HL-60/S4 treated with phorbol 12-myristate 13-acetate at 8.2 ng/mL for 4 days and 3 days (cell line): ENCODE data around the gene LRRN2.

ENCODE experiments used
- in situ Hi-C: fragments of 300-500 bp; cut with MboI; formaldehyde crosslinking; loops from 2 replicates; pipeline ENCODE4 v1.15.0; 2022; ENCODE audit warnings: low sequenced_read_pairs

LRRN2 gene

DNA sequence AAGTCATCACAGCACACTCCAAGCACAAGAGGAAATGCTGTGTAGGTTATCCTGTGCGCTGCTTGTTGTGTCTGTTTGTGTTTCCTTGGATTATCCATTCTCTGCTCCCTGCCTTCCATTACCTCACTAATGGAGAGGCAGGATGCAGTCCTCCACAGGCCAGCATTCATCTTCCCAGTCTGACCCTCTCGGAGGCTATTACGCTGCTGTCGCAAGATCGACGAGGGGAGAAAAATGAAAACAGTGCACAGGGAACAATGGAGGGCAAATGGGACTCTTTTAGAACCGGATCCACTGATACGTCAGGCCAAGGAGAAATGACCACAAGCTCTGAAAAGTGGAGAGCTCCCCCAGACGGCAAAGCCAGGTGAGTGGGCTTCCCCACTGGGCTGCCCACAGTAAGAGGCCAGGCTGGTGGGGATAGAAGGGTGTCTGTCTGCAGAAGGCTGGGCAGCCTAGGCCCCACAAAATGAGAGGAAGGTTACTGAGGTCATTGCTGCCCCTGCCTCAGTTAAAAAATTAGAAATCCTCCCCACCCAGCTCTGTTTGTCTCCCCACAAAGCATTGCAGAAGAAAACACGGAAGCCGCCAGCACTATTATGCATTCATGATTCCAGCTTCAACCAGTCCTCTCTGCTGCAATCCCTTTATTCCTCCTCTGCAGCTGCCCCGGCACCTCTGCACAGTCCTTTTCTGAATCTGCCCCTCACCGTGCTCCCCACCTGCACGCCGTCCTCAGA is 21.7 kb downstream of the LRRN2 start:
- in situ Hi-C loops, result no loop called here

- in situ Hi-C loops, result no loop called here
Measured at GRCh38 chr1:204662530-204662929, 23.0 kb downstream of the LRRN2 start.

DNA sequence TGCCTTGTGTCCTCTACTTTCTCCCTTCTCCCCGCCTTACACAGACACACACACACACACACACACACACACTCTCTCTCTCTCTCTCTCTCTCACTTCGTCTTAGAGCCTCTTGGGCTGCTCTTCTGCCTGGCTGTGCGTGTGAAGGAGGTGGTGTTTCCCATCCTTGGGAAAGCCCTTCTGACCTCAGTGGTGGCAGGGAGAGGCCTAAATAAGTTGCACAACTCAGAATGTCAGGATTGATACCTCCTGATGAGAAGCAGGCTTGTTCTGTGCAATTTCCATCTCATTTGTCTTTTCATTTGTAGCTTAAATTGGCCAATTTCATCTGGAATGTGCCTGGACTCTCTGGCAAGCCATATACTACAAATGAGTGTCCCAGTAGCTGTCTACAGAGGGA is 25.0 kb downstream of the LRRN2 start:
- in situ Hi-C loops, result no loop called here

DNA sequence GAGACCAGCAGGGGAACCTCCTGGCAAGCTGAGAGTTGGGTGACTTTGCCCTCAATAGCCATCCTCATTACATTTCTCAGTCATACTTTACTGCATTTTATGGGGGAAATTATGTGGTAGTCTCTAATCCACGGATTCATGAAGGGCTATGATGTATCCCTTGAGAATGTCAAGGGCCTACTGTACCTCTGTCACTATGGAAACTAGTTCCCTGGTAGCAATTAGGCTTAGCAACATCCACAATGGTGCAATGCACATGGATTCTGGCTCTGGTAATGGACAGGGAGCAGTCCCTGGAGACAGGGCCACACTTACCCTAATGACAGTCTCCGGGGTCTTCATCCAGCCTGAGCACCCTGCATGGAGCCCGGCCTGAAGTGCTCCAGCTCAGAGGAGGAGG is 26.5 kb downstream of the LRRN2 start:
- in situ Hi-C loops, result no loop called here

DNA sequence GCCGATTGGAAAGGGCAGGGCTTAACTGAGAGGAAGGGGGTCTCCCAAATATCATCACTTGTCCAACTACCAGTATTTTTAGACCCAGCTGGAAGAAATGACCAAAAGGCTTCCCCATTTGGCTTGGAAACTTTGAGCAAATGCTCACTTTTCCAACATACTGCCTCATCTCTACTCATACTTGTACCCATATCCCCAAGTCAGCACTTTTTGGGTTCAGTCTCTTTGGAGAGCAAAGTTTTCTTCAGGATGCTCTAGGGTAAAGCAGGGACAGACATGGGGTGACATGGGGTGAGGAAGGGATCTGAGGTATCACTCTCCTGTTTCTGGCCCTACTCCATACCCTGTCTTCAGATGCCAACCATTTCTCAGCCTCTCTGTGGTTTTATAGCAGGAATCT is 27.2 kb downstream of the LRRN2 start:
- in situ Hi-C loops, result no loop called here

- in situ Hi-C loops, result no loop called here
Measured at GRCh38 chr1:204653590-204654340, 31.8 kb downstream of the LRRN2 start.

GRCh38 chr1:204652497-204652896 is 33.0 kb downstream of the LRRN2 start:
- in situ Hi-C loops, result no loop called here

DNA sequence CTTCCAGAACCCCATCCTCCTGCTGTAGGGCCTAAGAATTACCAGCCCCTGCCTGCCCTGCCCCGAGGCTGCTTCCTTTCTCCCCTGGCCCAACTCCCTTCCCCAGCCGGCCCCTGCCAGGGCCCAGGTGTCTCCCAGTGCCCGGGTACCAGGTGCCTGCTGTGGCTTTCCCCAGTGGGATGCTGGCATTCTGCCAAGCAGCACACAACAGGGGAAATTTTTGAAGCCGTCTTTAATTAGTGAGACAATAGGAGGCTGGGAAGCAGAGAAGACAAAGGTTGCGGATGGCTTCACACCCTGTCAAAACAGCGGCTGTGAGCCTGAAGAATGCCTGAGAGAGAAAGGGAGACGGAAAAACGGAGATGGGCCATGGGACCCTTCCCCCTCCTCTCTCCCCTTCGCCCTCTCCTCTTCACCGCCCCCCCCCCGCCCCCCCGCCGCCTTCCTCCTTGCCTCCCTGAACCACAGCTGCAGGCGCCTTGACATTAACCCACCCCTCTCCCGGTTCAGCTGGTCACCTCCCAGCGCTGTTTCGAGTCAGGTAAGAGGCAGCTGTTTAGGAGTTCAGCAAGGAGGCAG is 33.6 kb downstream of the LRRN2 start:
- in situ Hi-C loops, result no loop called here

GRCh38 chr1:204650911-204651570 is 34.5 kb downstream of the LRRN2 start:
- in situ Hi-C loops, result no loop called here

GRCh38 chr1:204649721-204650521 is 35.6 kb downstream of the LRRN2 start:
- in situ Hi-C loops, result no loop called here

GRCh38 chr1:204648576-204648975 is 37.0 kb downstream of the LRRN2 start:
- in situ Hi-C loops, result no loop called here

DNA sequence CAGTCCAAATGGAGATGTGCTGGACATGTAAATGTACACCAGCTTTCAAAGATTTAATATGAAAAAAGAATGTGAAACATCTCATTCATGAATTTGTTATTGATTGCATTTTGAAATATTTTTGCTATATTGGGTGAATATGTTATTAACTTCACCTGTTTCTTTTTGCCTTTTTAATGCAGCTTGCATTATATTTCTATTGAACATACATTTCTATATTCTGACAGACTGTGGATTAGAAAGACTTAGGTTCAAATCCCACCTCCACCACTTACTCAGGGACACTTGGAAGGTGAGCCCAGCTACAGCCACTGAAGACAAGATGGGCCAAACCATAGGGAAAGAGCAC is 37.8 kb downstream of the LRRN2 start:
- in situ Hi-C loops, result no loop called here

DNA sequence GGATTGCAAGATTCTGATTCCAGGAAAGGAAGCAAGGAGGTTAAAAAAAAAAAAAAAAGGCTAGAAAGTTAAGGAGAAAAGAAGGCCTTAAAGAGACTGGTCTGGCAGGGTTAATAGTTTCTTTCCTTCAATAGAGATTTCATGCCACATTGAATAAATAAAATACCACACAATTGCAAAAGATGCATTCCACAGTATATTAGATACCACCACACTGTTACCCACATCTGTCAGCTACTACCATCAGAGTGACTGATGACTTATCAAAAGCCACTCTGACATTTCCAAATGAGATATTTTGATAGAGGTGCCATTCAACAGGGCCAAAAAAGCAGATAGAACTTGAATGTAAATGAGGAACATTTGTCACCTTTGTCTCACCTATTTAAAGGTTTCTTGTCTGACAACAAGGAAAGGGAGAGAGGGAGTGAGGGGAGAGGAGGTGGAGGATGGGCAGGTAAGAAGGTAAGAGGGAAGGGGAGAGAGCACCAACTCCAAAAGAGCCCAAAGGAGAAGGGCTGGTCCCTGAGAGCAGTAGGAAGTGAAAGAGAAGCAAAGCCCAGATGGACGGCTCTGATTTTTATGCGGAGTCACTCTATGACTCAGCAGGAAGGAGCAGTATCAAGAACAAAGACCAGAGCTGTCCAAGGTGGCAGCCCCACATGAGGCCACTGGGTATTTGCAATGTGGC is 38.3 kb downstream of the LRRN2 start:
- in situ Hi-C loops, result no loop called here

- in situ Hi-C loops, result no loop called here
Measured at GRCh38 chr1:204645666-204646065, 39.9 kb downstream of the LRRN2 start.

DNA sequence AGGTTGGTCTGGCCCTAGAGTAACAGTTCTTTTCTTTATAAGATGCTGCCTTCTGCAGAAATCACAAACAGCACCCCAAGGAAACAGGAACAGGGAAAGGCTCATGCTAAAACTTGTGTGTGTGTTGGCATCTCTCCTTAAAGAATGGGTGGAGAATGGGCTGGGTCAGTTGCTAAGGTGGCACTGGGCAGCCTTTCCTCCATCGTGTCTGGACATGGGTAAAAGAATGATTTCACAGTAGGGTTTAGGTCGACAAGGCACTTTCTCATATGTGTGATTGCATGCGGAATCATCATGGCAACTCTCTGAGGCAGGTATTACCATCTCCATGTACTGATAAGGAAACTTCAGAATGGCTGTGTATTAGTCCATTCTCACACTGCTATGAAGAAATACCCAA is 40.3 kb downstream of the LRRN2 start:
- in situ Hi-C loops, result no loop called here

GRCh38 chr1:204643503-204643902 is 42.0 kb downstream of the LRRN2 start:
- in situ Hi-C loops, result no loop called here

DNA sequence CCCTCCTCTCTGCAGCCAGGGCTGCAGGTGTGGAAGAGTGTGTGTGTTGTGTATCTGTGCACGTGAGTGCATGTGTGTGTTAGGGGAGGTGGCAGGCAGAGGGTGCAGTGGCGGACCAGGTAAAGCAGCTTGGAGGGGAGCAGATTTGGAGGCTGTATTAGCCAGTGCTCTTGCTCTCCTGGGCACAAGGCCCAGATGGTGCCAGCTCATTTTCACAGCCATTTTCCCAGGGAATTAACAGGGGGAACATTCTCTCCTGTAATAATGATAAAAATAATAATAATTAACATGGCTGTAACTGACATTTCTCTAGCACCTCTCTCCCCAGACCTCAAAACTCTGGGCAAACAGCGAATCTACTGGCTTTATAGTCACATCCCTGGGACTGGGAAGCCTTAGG is 43.6 kb downstream of the LRRN2 start:
- in situ Hi-C loops, result no loop called here

GRCh38 chr1:204641455-204641854 is 44.1 kb downstream of the LRRN2 start:
- in situ Hi-C loops, result no loop called here

GRCh38 chr1:204640578-204640977 is 45.0 kb downstream of the LRRN2 start:
- in situ Hi-C loops, result no loop called here

DNA sequence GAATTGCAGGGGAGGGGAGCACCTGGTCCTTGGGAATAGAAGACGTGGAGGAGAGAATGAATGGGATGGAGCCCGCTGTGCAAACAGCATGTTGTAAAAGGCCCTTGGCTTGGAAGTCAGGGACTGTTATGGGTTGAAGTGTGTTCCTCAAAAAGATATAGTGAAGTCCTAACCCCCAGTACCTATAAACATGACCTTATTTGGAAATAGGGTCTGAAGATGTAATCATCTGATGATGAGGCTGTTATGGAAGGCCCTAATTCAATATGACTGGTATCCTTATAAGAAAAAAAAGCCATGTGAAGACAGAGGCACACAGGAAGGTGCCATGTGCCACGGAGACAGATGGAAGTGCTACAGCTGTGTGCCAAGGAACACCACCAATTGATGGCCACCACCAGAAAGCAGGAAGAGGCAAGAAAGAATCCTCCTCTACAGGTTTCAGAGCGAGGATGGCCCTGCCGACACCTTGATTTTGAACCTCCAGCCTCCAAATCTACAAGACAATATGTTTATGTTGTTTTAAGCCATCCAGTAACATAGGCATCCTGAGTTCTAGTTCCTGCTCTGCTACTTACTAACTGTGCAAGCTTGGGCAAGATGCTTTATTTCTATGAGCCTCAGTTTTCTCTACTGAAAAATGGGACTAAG is 51.2 kb downstream of the LRRN2 start:
- in situ Hi-C loops, result no loop called here
